Posterior cingulate gyrus (tissue), 11 donors: Measurements from ENCODE around the gene CXorf49.
"Not testable (repeated sequence)": the region's sequence is repeated elsewhere in the genome, so short reads cannot be mapped to it uniquely, and the experiment has no call there.

Experiments
- DNase-seq, 10 donors: peaks; one replicate each; pipeline versions ENCODE4 v3.0.0 to v3.0.0-alpha.2; 2020 to 2021; ENCODE audit warnings: mixed read lengths in 3 of 10
- intact Hi-C: fragments of 100-400 bp; cut with DNase I; formaldehyde crosslinking; loops from one replicate; pipeline ENCODE4 v1.15.1; 2023

CXorf49 gene

DNA sequence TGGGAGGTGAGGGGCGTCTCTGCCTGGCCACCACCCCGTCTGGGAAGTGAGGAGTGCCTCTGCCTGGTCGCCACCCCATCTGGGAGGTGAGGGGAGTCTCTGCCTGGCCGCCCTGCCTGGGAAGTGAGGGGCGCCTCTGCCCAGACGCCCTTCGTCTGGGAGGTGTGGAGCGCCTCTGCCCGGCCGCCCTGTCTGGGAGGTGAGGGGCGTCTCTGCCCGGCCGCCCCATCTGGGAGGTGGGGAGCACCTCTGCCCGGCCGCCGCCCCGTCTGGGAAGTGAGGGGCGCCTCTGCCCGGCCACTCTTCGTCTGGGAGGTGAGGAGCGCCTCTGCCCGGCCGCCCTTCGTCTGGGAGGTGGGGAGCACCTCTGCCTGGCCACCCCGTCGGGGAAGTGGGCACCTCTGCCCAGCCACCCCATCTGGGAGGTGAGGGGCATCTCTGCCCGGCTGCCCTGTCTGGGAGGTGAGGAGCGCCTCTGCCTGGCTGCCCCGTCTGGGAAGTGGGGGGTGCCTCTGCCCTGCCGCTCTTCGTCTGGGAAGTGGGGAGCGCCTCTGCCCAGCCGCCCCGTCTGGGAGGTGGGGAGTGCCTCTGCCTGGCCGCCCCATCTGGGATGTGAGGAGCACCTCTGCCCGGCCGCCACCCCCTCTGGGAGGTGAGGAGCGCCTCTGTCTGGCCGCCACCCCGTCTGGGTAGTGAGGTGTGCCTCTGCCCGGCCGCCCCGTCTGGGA lies 41.9 kb downstream of the CXorf49 start:
- peak in 2 of 10 donors; percentile 58 to 81 for DNase-seq
- intact Hi-C loops = not testable (repeated sequence)

DNA sequence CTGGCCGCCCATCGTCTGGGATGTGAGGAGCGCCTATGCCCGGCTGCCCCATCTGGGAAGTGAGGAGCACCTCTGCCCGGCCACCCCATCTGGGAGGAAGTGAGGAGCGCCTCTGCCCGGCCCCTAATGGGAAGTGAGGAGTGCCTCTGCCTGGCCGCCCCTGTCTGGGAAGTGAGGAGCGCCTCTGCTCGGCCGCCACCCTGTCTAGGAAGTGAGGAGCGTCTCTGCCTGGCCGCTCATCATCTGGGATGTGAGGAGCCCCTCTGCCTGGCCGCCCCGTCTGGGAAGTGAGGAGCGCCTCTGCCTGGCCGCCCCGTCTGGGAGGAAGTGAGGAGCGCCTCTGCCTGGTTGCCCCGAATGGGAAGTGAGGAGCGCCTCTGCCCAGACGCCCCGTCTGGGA lies 42.4 kb downstream of the CXorf49 start:
- DNase-seq = peak in 3 of 10 donors; percentile 59 to 80 (median 59)
- intact Hi-C loops = not testable (repeated sequence)

DNA sequence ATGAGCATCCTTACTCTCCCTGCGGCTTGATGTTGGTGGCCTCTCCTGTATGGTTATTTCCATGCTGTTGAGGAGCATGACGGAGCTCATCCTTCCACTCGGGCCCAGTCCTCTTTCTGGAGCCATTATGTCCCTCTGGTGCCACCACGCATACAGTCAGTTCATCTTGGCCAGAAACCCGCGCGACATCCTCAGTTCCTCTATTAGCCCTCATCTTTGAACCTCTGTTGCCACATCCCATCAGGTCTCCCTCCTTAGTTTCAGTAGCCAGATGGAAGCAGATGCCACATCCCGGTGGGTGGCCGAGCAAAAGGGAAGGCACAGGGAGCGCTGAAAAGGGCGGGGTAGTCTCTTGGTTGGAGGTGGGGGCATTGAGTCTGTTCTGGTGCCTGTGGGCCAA lies 46.1 kb downstream of the CXorf49 start:
- DNase-seq = peak in 1 of 10 donors; percentile 20
- intact Hi-C loops = no loop called here

DNA sequence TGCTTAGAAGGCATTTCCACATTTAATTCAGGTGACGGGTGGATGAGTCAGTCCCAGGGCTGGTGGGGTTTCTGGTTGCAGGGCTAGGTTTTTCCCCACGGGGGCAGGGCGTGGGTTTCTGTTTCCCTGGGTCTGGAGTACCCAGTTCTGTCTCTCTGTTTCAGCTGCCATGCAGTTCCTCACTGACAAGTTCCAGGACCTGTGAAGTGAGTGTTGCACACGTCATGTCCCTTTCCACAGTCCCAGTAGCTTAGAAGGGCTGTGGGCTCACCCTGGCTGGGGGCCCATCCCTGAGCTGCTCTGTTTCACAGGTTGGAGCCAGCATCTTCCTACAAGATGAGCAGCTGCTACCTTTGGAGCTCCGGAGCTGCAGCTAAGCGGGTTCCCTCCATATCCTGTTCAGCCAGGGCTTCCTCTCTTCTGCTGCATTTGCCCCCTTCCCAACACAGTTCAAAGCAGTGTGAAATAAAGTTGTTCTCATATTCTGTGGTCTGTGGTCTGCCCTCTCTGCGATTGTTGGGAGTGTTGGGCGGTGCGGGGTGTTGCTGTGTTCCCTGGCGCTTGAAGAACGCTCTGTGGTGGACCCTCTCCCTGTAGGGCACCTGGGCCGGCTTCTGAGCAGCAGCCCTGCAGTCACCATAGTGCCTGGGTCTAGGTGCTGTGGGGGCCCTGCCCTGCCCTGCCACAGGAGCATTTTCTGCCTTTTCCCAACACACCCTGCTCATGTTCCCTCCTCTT lies 46.9 kb downstream of the CXorf49 start:
- peak in 1 of 10 donors; percentile 55 for DNase-seq
- intact Hi-C loops = no loop called here

DNA sequence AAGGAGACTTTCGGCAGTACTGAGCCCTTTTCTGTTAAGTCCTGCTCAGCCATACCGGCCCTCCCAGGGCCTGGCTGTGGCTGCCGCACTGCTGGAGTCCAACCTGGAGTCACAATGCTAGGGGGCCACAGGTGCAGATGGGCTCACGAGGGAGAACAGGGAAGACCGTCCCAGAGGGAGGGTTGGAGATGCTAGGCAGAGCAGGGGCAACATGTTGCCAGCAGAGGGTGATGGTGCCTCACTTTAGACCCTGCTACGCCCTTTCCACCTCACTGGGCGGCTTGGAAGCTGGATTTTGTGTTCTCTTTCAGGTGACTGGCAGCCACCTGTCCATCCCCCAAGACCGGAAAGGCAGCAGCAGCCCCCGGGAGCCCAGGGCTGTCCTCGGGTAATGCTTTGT lies 48.1 kb downstream of the CXorf49 start:
- peak in 3 of 10 donors; percentile 14 to 25 (median 24) for DNase-seq
- intact Hi-C loops = not testable (repeated sequence)

DNA sequence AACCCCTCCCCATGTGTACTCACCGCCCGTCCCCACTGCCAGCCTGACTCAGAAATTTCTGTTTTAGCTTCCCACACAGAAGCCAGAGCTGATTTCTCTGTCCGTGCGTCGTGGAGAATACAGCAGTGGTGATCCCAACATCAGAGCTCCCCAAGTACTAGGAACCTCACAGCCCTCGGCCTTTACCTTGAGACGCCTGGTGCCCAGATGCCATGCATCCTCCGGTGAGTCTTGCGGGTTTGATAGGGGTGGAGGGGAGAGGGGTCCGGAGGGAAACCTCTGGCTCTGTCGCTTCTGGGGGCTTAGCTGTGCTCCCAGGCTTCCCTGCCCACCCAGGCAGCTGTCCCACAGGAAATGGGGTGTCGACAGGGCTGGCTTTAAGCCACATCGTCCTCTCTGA lies 48.6 kb downstream of the CXorf49 start:
- intact Hi-C loops = no loop called here
- no peak for DNase-seq

DNA sequence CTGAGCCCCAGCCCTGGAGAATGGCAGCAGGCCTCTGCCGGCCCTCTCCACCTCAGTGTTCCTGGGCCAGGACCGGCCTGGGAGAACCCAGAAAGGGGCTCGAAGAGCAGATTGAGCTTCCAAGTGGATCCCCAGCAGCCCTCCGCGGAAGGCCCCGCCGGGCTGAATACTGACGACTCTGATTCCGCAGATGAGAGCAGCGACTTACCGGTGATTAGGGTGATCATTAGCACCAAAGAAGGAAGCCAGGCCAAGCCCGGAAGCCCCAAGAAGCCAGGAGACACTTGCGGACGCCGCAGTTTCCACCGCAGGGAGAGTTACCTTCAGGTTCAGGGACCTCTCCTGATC lies 49.9 kb downstream of the CXorf49 start:
- intact Hi-C loops = no loop called here
- no peak for DNase-seq

DNA sequence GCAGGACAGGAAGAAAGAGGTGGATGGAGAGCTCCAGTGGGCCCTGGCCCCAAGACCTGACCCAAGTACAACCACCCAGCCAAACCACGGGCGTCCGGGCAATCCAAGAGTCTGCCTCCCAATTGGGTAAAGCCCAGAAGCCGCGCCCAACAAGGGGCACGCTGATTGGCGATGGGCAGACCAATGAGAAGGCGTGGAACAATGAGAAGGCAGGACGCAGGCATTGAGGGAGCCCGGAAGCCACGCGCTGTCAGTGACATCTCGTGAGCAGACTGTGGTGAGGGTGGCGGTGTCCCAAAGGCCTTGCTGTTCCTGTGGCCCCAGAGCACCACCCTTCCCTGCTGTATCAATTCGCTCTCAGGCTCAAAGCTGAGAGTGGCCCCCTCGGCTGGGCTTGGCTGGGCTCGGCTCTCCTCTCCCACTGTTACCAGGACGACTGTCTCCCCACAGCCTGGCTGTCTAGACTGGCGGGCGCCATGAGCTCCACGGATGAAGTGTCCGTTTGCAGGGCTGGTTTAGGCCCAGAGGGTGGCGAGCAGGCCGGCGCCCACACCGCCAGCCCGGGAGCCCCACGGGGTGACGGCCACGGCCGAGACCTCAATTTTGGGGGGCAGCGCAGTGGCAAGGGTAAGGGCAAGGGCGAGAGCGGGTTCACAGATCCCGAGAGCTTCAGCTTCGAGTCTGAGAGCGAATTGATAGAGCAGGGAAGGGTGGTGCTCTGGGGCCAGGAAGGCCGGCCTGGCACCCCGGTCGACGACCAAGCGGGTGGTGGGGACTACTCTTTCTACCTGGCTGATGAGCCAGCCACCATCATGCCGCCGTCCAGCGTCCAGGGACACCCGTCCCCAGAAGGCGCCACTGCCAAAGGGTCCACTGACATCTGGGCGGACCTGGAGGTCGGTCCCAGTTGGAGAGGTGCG lies 50.5 kb downstream of the CXorf49 start, which contains the start of gene LOC101059915:
Gene LOC101059915, plus strand, starts transcription at position 219 of the 920 bp plus-strand sequence.
- DNase-seq = no peak

DNA sequence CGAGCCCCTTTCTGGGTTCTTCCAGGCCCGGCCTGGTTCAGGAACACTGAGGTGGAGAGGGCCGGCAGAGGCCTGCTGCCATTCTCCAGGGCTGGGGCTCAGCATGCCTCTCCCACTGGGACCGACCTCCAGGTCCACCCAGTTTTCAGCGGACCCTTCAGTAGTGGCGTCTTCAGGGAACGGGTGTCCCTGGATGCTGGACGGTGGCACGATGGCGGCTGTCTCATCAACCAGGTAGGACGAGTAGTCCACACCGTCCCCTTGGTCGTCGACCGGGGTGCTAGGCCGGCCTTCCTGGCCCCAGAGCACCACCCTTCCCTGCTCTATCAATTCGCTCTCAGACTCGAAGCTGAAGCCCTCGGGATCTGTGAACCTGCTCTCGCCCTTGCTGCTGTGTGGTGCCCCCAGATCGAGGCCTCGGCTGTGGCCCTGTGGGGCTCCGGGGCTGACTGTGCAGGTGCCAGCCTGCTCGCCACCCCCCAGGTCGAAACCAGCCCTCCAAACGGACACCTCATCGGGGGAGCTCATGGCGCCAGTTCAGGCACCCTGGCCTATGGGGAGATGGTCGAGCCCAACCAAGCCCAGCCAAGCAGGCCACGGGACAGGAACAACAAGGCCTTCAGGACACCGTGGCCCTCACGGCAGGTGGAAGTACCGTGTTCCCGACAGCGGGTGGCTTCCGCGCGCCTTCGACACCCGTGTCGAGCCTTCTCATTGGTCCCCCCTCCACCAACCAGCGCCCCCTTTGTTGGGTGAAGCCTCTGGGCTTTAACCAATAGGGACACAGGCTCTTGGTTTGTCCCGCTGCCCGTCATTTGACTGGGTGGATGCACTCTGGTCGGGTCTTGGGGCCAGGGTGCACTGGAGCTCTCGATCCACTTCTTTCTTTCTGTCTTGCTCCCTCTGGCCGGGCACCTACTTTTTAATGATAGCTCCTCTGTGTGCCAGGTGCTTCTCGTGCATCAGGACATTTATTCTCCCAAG lies 51.6 kb downstream of the CXorf49 start:
- DNase-seq = no peak

More for the DNA sequence above, 50.5 kb downstream of the CXorf49 start, which contains the start of gene LOC101059915:
- intact Hi-C loops = no loop called here

DNA sequence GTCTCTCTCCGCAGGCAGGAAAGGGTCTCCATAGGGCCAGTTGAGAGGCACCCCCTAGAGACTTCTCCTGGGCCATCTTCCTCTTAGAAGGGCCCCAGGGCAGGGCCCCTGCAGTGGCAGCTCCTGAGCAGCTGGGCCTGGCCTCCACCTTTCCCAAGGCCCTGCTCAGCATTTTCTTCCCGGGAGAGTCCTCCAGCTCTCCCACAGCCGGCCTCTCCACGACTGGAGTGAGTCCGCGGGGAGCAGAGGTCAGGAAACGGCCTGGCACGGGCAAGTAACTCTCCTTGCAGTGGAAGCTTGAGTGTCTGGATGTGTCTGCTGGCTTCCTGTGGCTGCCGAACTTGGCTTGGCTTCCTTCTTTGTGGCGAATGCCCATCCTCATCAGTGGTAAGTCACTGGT lies 52.3 kb downstream of the CXorf49 start:
- intact Hi-C loops = no loop called here
- DNase-seq = no peak

More for the DNA sequence above, 51.6 kb downstream of the CXorf49 start:
- intact Hi-C loops = no loop called here

DNA sequence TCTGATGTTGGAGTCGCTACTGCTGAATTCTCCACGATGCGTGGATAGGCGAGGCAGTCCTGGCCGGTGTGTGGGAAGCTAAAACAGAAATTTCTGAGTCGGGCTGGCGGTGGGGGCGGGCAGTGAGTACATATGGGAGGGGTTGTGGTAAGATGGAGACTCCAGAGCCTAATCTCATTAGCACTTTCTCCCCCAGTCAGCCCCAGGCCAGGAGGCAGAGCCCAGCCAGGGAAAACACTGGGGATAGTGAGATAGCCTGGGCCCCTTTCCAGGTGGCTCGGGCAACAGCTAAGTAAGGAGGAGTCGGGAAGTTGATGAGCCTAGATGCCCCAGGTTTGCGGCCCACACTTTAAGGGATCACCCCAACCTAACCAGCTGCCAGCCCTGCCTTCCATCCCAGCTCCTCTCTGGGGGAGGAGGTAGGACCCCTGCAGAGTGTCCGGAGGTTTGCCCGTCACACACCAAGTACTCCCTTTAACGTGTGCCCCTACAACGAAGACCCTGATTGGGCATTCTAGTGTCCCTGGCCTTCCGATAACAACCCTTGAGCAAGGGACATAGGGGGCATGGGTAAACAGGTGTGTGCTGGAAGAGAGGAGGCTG lies 53.1 kb downstream of the CXorf49 start:
- no peak for DNase-seq
- intact Hi-C loops = no loop called here
